HepG2 (cell line): Measurements from ENCODE around the gene NDUFB3. TPM values are rescaled to one million over a fixed set of nuclear protein-coding genes. Genes with fewer than 3 reads are reported as not detected.

Source experiments
- ATAC-seq: fragments of 200-7000 bp; cut with Tn5 transposase; 3 replicates; pipeline ENCODE4 v1.9.1; 2020; ENCODE audit warnings: mild to moderate bottlenecking, moderate library complexity
- BruUV-seq: library from RNA; stranded (reverse); fragments of 400-500 nt; replicated peaks from 2 replicates; lab custom pipeline; 2021; lab: Mats Ljungman, UMichigan
- CTCF ChIA-PET: fragments of 300-600 bp; formaldehyde crosslinking; extraction: SDS; loops from one replicate; lab custom pipeline; 2021; ENCODE audit warnings: low total read pairs, inconsistent platforms, low intra/inter-chr PET ratio; lab: Yijun Ruan, JAX
- POLR2A ChIA-PET: fragments of 350-600 bp; sonication (Branson Sonifier 250); formaldehyde crosslinking; loops from one replicate; lab custom pipeline; 2020; ENCODE audit warnings: antibody characterized with exemption, inconsistent platforms; lab: Yijun Ruan, JAX
- DNase-seq: peaks from one replicate; pipeline ENCODE4 v3.0.0-alpha.2; 2015; ENCODE audit warnings: low spot score
- FAIRE-seq: peaks from 3 replicates; lab custom pipeline; 2011; peaks lifted over from hg19 to GRCh38; lab: Jason Lieb, UNC
- H2AFZ ChIP-seq: one replicate; pipeline ENCODE4 v1.6.1; 2011; ENCODE audit warnings: low read length, inconsistent platforms
- H3K27ac ChIP-seq: fragments of 300-600 bp; 3 replicates; pipeline ENCODE4 v1.8.0; 2011; ENCODE audit warnings: mixed run types, mild to moderate bottlenecking, mixed read lengths, low read length, inconsistent platforms; ENCODE audit not compliant: insufficient read depth; ENCODE audit errors: extremely low read length
- H3K27me3 ChIP-seq, 2 experiments: fragments of 200-600 bp in 1 of 2; 2 replicates in 1 of 2; 3 replicates in 1 of 2; pipeline versions ENCODE4 v1.6.0 to v1.8.0; 2011; ENCODE audit warnings: low read length in 2 of 2, mild to moderate bottlenecking in 2 of 2, moderate library complexity in 2 of 2, inconsistent platforms in 1 of 2; ENCODE audit not compliant: insufficient read depth in 2 of 2, control insufficient read depth in 1 of 2
- H3K36me3 ChIP-seq, 2 experiments: fragments of 200-600 bp in 1 of 2; replicated peaks in 1 of 2; 2 replicates in 1 of 2; 3 replicates in 1 of 2; pipeline versions ENCODE4 v1.5.1 to v1.8.0; 2011; ENCODE audit warnings: low read length in 2 of 2, inconsistent platforms in 1 of 2; ENCODE audit not compliant: insufficient read depth in 2 of 2, control insufficient read depth in 1 of 2
- H3K4me1 ChIP-seq: 2 replicates; pipeline ENCODE4 v1.5.1; 2012; ENCODE audit warnings: low read length, inconsistent platforms; ENCODE audit not compliant: insufficient read depth
- H3K4me2 ChIP-seq: 2 replicates; pipeline ENCODE4 v1.6.0; 2011; ENCODE audit warnings: low read depth, low read length, inconsistent platforms
- H3K4me3 ChIP-seq, 3 experiments: fragments of 200-600 bp in 1 of 3; sonication (generic), shearing (Covaris generic) in 1 of 3; replicated peaks in 1 of 3; 2 replicates each; pipeline ENCODE4 v1.5.1; 2011 to 2016; ENCODE audit warnings: low read length in 3 of 3, inconsistent platforms in 2 of 3, low read depth in 2 of 3, mild to moderate bottlenecking in 2 of 3, control low read depth in 1 of 3, mixed read lengths in 1 of 3; ENCODE audit not compliant: insufficient read depth in 1 of 3
- H3K79me2 ChIP-seq: one replicate; pipeline ENCODE4 v1.6.1; 2011; ENCODE audit warnings: low read length, inconsistent platforms; ENCODE audit not compliant: insufficient read depth
- H3K9ac ChIP-seq: 2 replicates; pipeline ENCODE4 v1.6.0; 2011; ENCODE audit warnings: mild to moderate bottlenecking, low read depth, low read length, inconsistent platforms; ENCODE audit not compliant: insufficient read depth
- H3K9me3 ChIP-seq: 2 replicates; pipeline ENCODE4 v1.5.1; 2012; ENCODE audit warnings: mild to moderate bottlenecking, low read length
- H4K20me1 ChIP-seq: 2 replicates; pipeline ENCODE4 v1.6.0; 2011; ENCODE audit warnings: inconsistent platforms, mild to moderate bottlenecking, low read length, moderate library complexity; ENCODE audit not compliant: insufficient read depth
- NCOA1 ChIP-seq: sonication (generic); formaldehyde crosslinking; IDR thresholded peaks from 2 replicates; pipeline ENCODE4 v1.9.0; 2021; ENCODE audit warnings: missing genetic modification reagents
- ZBTB33 ChIP-seq: sonication (generic); formaldehyde crosslinking; IDR thresholded peaks from 2 replicates; pipeline ENCODE4 v1.4.0; 2020; ENCODE audit warnings: missing genetic modification reagents
- ZNF333 ChIP-seq: sonication (generic); formaldehyde crosslinking; IDR thresholded peaks from 2 replicates; pipeline ENCODE4 v1.4.0; 2020; ENCODE audit warnings: mild to moderate bottlenecking, missing genetic modification reagents, borderline replicate concordance
- ZNF33A ChIP-seq: sonication (generic); formaldehyde crosslinking; IDR thresholded peaks from 2 replicates; pipeline ENCODE4 v1.5.1; 2020; ENCODE audit warnings: missing genetic modification reagents, mild to moderate bottlenecking, moderate library complexity, borderline replicate concordance
- WGBS: methylation state at CpG from one replicate; pipeline ENCODE4 v1.1.6; 2017; ENCODE audit warnings: low lambda C conversion rate; 5-methylcytosine and 5-hydroxymethylcytosine counted together
- in situ Hi-C: cut with HindIII; loops from 2 replicates; pipeline ENCODE4 v1.10.0; 2017; ENCODE audit warnings: low pct_unique_long_range_greater_than_20kb; ENCODE audit not compliant: extremely low pct_ligation_motif_present
- intact Hi-C: fragments of 100-400 bp; cut with micrococcal nuclease; formaldehyde crosslinking; loops from one replicate; pipeline ENCODE4 v1.10.0; 2022; ENCODE audit not compliant: unreplicated experiment
- polyA plus RNA-seq, 8 experiments: library from polyadenylated mRNA; depleted of rRNA in 3 of 8; stranded (reverse) in 7 of 8; unstranded in 1 of 8; fragments of >200 nt; fragmentation: Illumina TruSeq in 4 of 8; extraction: Trizol in 4 of 8; gene quantifications; 2 replicates each; pipeline versions ENCODE4 v1.2.1 to v1.2.3, GENCODE V29; 2011 to 2016; ENCODE audit warnings: low read depth in 4 of 8, missing spikeins in 1 of 8, mixed read lengths in 1 of 8; ENCODE audit not compliant: insufficient read depth in 1 of 8
- total RNA-seq, 5 experiments: library from RNA; depleted of rRNA; stranded (reverse); fragments of >200 nt; fragmentation: Illumina TruSeq; extraction: Trizol; gene quantifications; 2 replicates each; pipeline ENCODE4 v1.2.3, GENCODE V29; 2016; ENCODE audit warnings: low read depth in 1 of 5
- TF ChIP-seq, protein P1 (sequence below): sonication (generic); formaldehyde crosslinking; IDR thresholded peaks from 2 replicates; pipeline ENCODE4 v1.9.0; 2021; ENCODE audit warnings: missing genetic modification reagents, borderline replicate concordance

Gene NDUFB3
- total and polyA plus RNA-seq, 2 of the 13 experiments (the other 11 are each of a cell fraction or from before 2014, with no cell fraction given), result 50.7 to 159 TPM

- Histone ChIP-seq H3K27ac (no peak overlapping the region), H2AFZ (no peak overlapping the region), H3K4me2 (no peak overlapping the region), H3K79me2 (peaks cover 69% of the 10 kb centered on the region), H3K4me1 (no peaks in the 10 kb centered on the region), H3K27me3 (no peaks in the 10 kb centered on the region), H4K20me1 (no peaks in the 10 kb centered on the region), H3K9me3 (no peaks in the 10 kb centered on the region), H3K4me3 (no peak overlapping the region), H3K9ac (no peak overlapping the region), H3K36me3 (peaks cover 0 to 13% of the 10 kb centered on the region in 2 experiments; a peak in 2 of 5 replicates)
- 96% methylated on average over 11 of the region's 11 CpGs for WGBS
- in situ Hi-C loops (no loop called here), intact Hi-C loops (no loop called here)
- DNase-seq (no peak), ATAC-seq (no peak), FAIRE-seq (no peak)
- TF ChIP-seq, protein P1, sequence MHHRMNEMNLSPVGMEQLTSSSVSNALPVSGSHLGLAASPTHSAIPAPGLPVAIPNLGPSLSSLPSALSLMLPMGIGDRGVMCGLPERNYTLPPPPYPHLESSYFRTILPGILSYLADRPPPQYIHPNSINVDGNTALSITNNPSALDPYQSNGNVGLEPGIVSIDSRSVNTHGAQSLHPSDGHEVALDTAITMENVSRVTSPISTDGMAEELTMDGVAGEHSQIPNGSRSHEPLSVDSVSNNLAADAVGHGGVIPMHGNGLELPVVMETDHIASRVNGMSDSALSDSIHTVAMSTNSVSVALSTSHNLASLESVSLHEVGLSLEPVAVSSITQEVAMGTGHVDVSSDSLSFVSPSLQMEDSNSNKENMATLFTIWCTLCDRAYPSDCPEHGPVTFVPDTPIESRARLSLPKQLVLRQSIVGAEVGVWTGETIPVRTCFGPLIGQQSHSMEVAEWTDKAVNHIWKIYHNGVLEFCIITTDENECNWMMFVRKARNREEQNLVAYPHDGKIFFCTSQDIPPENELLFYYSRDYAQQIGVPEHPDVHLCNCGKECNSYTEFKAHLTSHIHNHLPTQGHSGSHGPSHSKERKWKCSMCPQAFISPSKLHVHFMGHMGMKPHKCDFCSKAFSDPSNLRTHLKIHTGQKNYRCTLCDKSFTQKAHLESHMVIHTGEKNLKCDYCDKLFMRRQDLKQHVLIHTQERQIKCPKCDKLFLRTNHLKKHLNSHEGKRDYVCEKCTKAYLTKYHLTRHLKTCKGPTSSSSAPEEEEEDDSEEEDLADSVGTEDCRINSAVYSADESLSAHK (CRISPR knock-in tag), result no peak
- TF ChIP-seq ZBTB33 (CRISPR knock-in tag) (peak; percentile 73; the same call in 1 of the 2 replicates), ZNF333 (CRISPR knock-in tag) (no peak), ZNF33A (CRISPR knock-in tag) (no peak), NCOA1 (no peak)
- BruUV-seq, result no TSS peak
- POLR2A ChIA-PET, result no interaction called here
- CTCF ChIA-PET, result no interaction called here
Measured at GRCh38 chr2:201049455-201049854, 22.3 kb upstream of the NDUFB3 start.
